GM10248 (cell line): ENCODE measurements around the gene FAM170B.

Source experiments
- CTCF ChIA-PET: fragments of 300-600 bp; sonication (Branson Sonifier 250); formaldehyde crosslinking; extraction: SDS; loops from one replicate; lab custom pipeline; 2021; ENCODE audit warnings: antibody characterized with exemption; lab: Yijun Ruan, JAX
- POLR2A ChIA-PET: fragments of 350-650 bp; sonication (Branson Sonifier 250); formaldehyde crosslinking; extraction: SDS; loops from one replicate; lab custom pipeline; 2020; ENCODE audit warnings: antibody characterized with exemption; lab: Yijun Ruan, JAX
- DNase-seq: peaks from one replicate; pipeline ENCODE4 v3.0.0; 2012; ENCODE audit errors: extremely low spot score
- TF ChIP-seq, protein P1 (sequence below): IDR thresholded peaks from 2 replicates; pipeline ENCODE4 v1.5.1; 2012; ENCODE audit warnings: mild to moderate bottlenecking, low read depth; ENCODE audit errors: extremely low read depth, missing control alignments, control extremely low read depth

FAM170B gene

DNA sequence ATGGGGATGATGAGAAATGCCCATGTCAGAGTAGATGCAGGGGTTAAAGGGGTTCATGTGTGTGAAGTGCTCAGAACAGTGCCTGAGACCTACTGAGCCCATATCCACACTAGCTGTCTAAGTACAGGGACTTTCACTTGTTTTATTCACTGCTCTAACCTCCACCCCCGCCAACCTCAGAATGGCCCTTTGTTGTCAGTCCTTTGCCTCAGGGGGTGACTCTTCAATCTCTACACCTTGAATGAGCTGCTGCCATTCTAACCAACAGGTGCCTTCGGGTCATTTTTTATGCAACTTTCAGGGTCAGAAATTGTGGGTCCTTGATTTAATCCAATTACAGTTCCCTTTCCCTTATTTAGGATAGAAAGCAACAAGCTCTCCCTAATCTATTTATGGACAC is 44.7 kb downstream of the FAM170B start:
- no peak for DNase-seq
- ChIA-PET CTCF (interaction anchor here (1.3 kb wide), 1 partner anchor 11 kb away, joined by 4 read pairs; no protein-coding TSS in a partner anchor), POLR2A (no interaction called here)
- TF ChIP-seq, protein P1, sequence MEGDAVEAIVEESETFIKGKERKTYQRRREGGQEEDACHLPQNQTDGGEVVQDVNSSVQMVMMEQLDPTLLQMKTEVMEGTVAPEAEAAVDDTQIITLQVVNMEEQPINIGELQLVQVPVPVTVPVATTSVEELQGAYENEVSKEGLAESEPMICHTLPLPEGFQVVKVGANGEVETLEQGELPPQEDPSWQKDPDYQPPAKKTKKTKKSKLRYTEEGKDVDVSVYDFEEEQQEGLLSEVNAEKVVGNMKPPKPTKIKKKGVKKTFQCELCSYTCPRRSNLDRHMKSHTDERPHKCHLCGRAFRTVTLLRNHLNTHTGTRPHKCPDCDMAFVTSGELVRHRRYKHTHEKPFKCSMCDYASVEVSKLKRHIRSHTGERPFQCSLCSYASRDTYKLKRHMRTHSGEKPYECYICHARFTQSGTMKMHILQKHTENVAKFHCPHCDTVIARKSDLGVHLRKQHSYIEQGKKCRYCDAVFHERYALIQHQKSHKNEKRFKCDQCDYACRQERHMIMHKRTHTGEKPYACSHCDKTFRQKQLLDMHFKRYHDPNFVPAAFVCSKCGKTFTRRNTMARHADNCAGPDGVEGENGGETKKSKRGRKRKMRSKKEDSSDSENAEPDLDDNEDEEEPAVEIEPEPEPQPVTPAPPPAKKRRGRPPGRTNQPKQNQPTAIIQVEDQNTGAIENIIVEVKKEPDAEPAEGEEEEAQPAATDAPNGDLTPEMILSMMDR, result no peak

- POLR2A ChIA-PET, result no interaction called here
- CTCF ChIA-PET, result no interaction called here
- no peak for DNase-seq
- TF ChIP-seq, protein P1, result no peak
Observed at GRCh38 chr10:49086889-49087288, 46.9 kb downstream of the FAM170B start.

- TF ChIP-seq, protein P1, result no peak
- ChIA-PET CTCF (interaction anchor here (1.6 kb wide), 1 partner anchor 27 kb away, joined by 4 read pairs; no protein-coding TSS in a partner anchor), POLR2A (no interaction called here)
- DNase-seq, result no peak
Observed at GRCh38 chr10:49083261-49083660, 50.6 kb downstream of the FAM170B start.

DNA sequence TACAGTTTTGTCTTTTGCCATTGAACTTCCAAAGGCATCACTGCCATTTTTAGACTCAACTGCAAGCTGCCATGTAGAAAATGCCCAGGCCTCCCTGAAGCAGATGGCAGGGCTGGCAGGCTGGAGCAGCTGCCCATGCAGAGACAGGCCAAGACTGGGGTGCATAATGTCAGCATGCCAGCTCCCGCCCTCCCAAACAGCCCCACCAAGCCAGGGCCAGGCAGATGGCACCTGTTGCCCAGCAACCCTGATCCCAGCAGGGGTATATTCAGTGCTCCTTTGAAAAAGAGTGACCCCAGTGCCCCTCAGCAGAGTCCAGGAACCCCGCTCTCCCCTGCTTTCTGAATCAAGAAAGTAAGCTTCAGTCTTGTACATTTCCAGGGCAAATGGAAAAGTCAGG is 51.1 kb downstream of the FAM170B start:
- TF ChIP-seq, protein P1, result no peak
- no peak for DNase-seq
- ChIA-PET POLR2A (no interaction called here), CTCF (interaction anchor here (1.6 kb wide), 1 partner anchor 27 kb away, joined by 4 read pairs; no protein-coding TSS in a partner anchor)

DNA sequence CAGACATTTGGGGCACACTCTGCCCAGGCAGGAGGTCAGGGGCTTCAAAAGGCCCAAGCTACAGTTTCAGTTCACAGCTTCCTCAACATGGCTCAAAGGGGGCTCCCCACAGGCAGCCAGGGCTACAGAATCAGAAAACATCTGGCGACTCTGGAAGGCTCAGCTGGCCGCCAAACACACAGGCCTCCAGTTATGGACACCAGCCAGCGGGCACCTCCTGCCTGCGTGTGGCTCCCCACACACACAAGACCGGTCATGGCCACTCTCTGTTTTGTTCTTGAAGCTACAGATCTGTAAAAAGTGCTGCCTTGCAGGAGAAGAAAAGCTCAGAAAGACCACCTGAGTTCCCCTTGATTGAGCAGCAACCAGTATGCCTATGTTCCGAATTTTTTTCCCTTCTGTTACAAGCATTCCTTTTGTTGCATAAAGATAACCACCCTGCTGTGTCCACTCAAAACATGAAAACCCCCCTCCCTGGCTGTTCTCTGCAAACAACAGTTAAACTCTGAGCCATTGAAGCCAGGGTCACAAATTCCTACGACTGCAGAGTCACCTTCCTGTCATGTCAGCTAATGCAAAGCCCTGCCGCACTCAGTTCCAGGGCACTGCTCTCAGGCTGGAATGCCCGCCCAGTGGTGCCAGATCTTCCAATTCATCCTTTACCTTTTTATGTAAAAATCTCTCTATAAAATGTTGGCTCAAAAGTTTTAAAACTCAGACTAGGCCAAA is 52.1 kb downstream of the FAM170B start:
- TF ChIP-seq, protein P1, result no peak
- ChIA-PET CTCF (interaction anchor here (0.7 to 1.7 kb wide), 4 partner anchors 15 to 64 kb away, joined by 3 to 4 read pairs (median 4); no protein-coding TSS in a partner anchor), POLR2A (no interaction called here)
- no peak for DNase-seq
